Cortex of kidney (tissue), 1 donor: ENCODE data around the gene EVA1A.

Source experiments
- DNase-seq: peaks from one replicate; lab custom pipeline; 2025; lab: John Stamatoyannopoulos, UW

The EVA1A gene

GRCh38 chr2:75589391-75590105, 28.8 kb upstream of the EVA1A start:
- no peak for DNase-seq

- DNase-seq: no peak
Observed at GRCh38 chr2:75587954-75588587, 27.3 kb upstream of the EVA1A start.

DNA sequence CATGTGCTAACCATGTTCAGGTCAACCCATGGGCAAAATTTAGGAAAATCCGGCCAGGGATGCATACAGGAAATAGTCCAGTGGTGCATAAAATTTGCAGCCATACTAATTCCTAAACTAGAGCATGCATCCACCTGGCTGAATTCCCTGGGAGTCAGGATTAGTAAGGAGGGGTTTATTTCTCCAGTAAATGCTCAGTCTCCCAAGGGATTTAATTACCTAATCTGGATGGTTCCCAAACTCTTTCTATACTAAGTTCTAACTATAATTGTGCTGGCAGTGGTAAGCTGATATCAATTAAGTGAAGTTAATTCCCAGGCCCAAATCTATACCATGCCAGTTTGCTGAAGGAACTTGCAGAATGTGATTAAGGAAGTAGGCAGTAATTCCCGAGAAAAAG, 26.2 kb upstream of the EVA1A start:
- no peak for DNase-seq

DNA sequence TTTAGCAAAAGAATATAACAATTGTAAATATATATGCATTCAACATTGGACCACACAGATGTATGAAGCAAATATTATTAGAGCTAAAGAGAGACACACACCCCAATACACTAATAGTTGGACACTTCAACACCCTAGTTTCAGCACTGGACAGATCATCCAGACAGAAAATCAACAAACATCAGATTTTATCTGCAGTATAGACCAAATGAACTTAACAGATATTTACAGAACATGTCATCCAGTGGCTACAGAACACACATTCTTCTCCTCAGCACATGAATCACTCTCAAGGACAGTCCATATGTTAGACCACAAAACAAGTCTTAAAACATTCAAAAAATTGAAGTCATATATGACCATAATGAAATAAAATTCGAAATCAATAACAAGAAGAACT, 22.1 kb upstream of the EVA1A start:
- DNase-seq: no peak

- DNase-seq: no peak
Observed at GRCh38 chr2:75580606-75581005, 19.9 kb upstream of the EVA1A start.

DNA sequence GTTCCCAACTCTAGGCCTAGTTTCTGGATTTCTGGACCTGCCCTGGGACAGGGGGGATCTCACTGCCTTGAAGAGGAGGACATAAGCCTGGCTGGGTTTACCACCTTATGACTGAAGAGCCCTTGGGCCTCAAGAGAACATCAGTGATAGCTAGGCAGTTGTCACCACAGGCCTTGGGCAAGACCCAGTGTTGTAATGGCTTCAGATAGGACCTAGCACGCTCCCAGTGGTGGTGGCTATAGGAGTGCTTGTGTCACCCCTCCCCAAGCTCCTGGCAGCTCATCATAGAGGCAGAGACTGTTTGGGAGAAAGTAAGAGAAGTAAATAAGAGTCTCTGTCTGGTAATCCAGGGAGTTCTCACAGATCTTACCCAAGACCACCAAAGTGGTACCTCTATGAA, 19.4 kb upstream of the EVA1A start:
- DNase-seq: no peak

GRCh38 chr2:75579186-75579585, 18.4 kb upstream of the EVA1A start:
- no peak for DNase-seq

GRCh38 chr2:75577280-75577679, 16.5 kb upstream of the EVA1A start:
- no peak for DNase-seq

DNA sequence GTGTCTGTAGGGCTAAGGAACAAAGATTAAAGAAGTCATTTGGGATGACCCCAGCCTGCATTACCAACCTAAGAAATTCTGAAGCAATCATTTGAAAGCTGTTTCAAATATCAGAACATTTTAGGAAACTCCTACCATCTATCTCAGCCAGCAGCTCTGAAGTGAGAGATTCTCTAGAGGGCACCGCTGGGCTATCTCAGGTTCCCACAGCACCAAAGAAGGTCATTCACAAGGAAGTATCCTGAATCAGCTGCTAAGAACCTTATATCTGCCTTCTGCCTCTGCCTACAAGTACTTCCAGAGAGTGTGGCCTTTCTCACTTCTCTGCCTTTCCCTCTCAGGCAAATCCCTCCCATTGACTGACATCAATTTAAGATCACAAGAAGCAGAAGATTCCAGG, 13.4 kb upstream of the EVA1A start:
- DNase-seq: no peak

- DNase-seq: no peak
Observed at GRCh38 chr2:75573145-75573878, 12.6 kb upstream of the EVA1A start.

DNA sequence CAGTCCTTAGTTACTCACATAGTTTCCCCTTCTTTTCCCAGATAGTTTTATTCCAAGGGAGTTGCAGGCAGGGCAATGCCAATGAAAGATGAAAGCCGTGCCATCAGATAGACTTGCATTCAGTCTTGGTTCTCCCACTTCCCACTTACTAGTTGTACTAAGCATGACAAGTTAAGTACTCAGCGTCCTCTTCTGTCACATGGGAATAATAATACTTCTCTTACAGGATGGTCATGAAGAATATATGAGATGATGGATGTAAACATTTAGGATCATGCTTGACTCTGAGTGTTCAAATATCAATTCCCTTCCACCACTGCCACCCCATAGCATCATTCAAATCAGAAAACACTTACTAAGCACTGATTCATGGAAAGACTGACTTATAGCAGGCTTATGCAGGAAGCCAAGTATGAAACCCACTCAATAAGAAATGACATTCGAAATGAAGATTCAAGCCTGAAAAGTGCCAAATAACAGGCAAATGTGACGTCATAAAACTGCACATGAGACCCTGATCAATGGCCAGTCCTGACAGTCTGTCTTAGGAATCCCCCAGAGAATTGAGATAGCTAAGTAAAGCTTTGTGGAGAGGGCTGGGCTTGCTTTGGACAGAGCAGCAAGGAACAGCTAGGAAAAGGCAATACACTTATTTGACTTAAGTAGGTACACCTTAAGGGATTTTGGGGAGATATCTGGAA, 11.1 kb upstream of the EVA1A start:
- no peak for DNase-seq

DNA sequence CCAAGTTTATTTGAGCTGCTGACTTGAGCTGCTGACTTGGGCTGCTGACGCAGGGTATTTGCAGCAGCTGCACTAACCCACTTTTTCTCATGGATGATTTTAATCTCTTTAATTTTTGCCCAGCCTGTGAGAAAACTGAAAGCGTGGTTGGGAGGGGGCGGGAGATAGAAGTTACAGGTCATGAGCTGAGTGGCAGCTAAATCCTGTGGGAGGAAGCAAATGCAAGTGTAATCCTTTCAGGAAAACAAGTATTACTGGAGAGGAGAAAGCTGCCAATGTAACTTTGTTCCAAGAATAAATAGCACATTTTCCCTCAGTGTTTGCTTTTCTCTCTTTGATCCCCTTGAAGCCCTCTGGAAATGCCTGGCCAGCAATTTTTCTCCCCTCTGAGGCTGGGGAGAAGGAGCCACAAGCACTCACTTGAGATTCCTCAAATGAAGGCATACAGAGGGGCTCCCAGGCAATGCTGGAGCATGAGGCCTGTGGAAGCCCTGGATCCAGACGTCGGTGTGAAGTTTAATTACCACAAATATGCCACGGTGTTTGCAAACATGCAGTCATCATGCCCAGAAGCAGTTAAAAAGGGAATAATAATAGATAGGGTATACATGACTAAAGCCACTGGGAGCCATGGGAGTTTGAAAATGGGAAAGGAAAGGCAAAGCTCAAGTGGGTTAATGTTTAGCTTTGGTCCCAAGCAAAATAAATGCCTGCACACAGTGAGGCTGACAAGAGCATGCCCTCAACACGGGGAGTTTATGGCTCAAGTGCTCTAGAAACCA, 10.4 kb upstream of the EVA1A start:
- DNase-seq: no peak

DNA sequence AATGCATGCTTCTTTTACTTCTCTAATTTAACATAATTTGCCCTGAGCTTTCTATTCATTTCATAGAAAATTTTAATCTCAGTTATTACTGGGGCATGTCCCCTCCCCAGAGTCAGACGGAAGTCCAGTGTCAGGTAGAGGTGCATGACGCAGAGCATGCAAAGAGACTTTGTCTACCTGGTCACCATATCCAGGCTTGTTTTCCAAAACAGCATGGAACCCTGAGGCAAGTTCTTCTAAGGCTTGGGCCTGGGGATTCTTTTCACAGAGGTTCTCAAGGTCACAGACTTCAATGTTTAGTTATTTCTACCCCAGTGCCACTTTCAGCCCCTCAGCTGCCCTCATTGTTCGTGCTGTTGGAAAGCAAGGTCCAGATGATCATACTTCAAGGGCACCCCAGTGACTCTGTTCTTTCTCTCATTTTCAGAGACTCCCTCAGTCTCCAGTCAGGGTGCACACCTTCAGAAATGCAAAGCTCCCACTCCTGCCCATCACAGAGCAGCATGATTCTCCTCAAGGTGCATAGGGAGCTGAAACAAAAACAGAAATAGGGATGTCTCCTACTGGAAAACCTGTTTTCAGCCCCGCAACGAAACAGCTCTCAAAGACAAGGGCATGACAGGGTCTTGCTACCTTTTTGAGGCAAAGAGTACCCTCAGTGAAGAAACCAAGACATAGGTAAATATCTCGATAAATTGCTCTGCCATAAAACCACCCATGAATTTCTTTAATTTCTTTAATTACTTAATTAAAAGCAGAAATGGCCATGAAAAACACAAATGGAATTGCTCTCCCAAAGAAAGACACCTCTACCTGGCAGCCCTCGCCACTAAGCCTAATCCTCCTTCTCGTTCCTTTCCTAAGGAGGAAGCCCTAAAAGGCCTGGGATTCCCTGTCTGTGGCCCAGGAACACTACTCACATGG, 9.5 kb upstream of the EVA1A start:
- no peak for DNase-seq

DNA sequence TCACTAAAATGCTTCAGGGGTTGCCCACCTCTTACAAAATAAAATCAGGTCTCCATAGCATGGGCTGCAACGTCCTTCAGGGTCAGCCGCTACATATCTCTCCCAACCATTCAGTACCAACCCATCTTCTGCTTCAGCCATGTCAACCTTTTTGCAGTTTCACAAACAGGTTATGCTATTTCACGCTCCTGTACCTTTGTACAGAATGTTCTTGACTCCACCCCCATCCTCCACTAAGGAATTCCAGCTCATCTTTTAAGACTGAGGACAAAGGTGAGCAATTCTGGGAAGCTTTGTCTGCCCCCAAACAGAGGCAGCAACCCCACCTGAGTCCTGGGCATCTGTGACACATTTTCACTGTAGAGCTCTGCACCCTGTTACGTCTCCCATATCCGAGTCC, 8.8 kb upstream of the EVA1A start:
- DNase-seq: no peak

DNA sequence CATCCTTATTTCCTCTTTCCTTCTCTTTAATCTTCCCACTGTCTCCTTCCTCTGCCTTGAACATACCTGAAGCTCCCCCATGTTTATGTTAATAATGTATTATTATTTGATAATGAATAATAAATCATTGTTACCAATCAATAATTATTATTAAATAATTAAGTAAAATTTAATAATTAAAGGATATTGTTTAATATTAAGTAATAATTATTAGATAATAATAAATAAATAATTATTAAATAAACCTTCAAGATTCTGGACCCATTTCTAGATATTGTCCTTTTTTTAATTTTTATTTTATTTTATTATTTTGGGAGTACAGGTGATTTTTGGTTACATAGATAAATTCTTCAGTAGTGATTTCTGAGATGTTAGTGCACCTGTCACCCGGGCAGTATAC, 7.4 kb upstream of the EVA1A start:
- DNase-seq: no peak

GRCh38 chr2:75565472-75566462, 5.0 kb upstream of the EVA1A start:
- no peak for DNase-seq

GRCh38 chr2:75564713-75565359, 4.1 kb upstream of the EVA1A start:
- no peak for DNase-seq

DNA sequence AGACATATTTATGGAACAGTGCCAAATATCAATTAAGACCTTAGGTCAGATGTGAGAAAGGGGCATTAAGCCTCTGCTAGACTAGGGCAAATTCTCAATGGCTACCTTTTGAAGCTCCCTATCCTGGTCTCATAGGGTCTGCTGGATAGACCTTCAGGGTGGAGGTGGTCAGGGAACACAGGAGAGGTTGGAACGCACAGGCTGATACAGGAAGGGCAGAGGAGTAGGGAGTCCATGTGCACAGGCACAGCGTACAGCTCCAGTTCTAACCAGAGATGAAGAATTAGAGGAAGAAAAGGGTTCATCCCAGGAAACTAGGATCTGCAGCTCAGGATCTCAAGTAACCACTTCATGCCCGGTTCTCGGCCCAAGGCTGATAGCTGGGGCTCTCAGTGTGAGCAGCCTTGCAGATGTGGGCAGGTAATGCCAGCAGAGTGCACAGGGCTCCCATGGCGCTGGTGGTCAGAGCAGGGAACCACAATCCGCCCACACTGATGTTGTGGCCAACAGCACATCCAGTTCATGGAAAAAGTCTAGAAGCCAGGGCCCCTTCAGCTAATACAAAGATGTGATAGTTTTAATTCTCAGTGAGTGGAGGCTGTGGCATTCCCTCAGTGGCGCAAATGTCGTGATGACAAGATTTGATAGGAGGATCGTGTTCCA, 3.4 kb upstream of the EVA1A start:
- no peak for DNase-seq
